Limb (tissue), 2 donors: ENCODE measurements around the gene ADGRD1.
A peak's percentile ranks its signal among the peaks of the same experiment; 100 is the strongest.

Experiments
- DNase-seq, 2 donors: peaks; one replicate each; pipeline ENCODE4 v3.0.0-alpha.2; 2016; ENCODE audit errors: extremely low spot score in 2 of 2

The ADGRD1 gene

DNA sequence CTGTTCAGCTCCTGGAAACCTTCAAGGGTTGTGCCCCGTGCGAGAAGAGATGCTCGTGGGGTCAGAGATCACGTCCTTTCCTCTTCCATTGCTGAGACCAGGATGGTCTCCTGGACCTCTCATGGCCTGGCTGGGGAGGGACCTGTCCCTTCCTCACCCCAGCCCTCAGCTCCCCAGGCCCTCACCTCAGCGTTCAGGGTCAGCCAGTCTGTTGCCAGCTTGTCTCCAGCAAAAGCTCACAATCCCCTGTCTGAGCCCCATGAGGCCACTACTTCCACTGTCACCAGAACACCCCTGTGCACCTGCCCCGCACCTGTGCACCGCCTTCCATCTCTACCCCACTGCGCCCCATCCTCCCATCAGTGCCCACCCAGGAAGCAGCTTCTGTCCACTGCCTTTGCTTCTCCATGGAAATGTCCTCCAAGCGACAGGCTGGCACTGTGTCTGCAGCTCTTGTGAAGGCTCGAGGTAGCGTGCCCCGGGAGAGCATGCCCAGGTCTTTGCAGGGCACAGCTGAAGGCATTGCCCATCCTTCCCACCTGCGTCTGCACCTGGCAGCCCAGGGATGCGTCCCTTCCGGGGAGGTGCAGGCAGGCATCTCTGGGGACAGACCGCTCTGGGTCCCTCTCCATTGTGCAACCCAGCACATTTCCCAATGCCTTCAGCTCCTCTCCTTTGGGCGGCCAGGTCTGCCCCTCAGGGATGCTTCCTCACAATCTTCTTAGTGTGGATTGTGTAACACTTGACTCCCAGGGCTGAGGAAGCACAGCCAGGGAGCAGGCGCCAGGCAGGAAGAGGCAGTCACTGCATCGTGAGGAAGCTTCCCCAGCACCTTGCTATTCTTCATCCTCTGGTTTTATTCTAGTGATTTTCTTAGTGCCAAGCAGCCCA, 179.6 kb downstream of the ADGRD1 start:
- DNase-seq = no peak

DNA sequence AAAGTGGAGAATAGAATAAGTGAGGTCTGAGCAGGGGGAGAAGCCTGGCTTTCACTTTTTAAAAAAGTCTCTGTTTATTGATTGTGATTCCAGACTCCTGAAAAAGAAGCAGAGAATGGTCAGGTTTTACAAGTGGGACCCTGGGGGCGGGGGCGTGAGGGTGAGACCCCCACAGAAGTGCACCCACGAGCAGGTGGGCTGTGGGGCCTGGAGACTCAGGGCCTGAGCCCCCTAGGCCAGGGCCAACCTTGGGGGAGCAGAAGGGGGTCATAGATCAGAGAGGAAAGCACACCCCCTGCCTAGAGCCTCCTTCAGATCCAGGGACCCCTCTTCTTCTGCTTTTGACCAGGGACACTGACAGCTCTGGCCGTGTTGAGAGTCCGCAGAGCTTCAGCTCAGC, 180.3 kb downstream of the ADGRD1 start:
- DNase-seq = no peak

DNA sequence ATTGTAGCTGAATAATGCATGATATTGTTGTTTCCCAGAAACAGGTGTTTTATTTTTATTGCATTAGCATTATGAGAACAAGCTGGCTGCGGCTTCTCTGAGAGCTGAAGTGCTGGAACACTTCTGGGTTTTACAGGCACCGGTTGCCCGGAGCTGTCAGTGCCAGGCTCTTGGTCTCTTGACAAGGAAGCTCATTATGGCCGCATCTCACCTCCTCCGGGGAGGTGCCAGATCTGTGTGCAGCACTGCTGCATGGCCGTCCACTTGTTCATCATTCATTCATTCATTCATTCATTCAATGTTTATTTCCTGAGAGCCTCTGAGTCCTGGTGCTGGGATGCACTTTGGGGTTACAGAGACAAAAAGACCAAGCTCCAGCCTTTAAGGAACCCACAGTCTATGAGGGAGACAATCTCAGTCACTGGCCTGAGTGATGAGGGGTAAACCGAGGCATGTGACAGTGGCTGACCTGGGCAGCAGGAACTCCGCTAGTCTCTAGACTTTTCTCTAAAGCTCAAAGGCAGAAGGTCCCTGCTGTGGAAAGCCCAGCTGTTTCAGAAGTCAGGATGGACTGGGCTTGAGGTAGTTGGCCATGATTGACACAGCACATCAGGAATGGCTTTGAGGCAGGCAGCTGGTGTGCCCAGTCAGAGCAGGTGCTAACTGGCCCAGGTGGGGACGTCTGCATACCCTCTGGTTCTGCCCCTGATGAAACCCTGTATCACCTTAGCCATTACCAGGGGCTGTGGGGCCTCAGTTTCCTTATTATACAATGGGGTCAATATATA, 181.0 kb downstream of the ADGRD1 start:
- DNase-seq = no peak

DNA sequence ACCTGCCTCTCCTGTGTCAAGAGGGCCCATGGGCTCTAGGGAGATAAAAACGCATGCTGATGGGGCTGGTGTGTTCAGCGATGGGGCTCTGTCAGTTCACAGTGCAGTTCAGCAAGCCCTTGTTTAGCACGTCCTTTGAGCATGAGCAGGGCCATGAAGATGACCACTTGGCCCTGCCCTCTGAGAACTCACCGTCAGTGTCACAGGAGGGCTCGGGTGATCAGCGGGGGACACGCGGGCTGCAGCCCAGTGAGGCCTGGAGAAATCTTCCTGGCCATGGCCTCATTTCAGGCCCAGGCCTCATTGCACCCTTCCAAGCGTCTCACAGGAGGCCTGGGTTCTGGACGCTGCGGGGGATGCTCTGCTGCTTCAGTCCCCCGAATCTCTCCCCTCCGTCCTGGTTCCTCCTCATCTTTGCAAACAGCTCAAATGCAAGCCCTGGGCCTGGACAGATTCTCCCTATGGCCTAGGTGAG, 181.6 kb downstream of the ADGRD1 start:
- DNase-seq = no peak

DNA sequence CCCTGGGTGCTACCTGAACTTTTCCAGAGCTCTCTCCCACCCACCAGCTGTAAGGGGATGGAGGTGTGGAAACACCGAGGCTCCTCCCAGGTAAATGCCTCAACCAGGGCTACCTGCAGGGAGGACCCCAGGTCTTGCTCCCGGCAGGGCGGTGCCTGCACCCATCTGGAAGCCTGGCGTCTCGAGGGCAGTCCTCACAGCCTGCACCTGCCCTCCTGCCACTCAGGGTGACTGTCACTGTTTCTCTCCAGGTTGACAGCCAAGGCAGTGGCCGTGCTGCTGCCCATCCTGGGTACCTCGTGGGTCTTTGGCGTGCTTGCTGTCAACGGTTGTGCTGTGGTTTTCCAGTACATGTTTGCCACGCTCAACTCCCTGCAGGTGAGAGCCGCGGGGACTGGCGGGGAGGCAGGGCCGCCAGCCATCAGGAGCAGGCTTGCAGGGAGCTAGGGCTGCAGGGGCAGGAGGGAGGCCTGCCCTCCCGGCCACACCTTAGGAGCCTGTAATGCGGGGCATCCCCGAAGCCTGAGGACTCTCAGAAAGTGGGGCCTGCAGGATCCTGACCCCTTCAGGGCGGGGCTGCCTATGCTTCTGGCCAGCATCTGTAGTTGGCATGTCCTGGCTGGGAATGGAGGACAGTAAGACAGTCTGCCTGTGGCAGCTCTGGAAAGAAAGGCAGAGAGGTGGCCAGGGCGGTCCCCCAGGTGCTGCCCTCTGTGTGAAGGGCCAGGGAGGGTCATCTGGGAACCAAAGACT, 182.3 kb downstream of the ADGRD1 start:
- no peak for DNase-seq

DNA sequence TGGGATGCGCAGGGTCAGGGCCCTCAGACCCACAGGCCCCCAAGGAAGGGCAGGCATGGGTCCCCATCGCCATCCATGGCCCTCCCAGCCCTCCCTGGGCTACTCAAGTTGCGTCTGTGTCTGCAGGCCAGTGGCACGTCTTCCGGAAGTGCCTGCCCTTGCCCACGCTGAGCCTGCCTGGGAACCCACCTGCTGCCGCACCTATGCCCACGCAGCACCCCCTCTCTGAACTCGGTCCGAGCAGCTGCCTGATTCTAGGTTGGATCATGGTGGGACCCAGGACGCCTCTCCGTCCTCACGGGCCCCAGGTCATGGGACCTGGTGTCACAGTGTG, 182.8 kb downstream of the ADGRD1 start:
- no peak for DNase-seq

DNA sequence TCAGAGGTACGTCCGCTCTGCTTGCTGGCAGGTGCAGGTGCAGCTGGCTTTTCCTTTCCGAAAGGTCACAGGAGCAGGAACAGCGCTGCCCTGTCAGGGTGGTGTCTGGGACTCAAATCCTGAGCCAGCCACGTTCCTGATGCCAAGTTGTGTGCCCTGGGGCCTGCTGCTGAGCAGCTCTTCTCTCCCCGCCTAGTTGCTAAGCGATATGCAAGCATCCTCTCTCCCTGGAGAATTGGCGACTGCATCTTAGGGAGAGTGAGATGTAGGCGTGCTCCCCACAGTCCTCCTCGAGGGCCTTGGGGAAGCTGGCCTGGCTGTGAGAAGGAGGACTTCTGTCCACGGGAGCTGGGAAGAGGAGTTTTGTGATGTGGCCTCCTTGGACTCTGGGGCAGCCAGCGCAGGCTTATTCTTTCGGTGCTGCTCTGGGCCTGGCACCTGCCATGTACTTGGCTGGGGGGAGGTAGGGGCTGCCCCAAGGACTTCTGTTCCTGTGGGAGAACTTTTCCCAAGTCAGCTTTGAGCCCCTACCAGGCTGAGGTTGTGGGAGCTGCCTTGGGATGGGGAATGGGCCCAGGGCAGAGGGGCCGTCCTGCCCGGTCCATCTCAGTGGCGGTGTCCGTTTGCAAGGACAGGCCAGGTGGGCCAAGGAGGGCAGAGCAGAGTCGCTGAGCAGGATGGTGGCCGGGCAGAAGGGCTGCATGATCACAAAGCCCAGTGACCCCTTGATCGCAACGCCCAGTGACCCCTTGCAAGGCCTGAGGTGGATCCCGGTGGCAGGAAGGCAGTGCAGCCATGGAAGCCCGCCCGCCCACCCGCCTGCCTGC, 183.5 kb downstream of the ADGRD1 start:
- DNase-seq = no peak

DNA sequence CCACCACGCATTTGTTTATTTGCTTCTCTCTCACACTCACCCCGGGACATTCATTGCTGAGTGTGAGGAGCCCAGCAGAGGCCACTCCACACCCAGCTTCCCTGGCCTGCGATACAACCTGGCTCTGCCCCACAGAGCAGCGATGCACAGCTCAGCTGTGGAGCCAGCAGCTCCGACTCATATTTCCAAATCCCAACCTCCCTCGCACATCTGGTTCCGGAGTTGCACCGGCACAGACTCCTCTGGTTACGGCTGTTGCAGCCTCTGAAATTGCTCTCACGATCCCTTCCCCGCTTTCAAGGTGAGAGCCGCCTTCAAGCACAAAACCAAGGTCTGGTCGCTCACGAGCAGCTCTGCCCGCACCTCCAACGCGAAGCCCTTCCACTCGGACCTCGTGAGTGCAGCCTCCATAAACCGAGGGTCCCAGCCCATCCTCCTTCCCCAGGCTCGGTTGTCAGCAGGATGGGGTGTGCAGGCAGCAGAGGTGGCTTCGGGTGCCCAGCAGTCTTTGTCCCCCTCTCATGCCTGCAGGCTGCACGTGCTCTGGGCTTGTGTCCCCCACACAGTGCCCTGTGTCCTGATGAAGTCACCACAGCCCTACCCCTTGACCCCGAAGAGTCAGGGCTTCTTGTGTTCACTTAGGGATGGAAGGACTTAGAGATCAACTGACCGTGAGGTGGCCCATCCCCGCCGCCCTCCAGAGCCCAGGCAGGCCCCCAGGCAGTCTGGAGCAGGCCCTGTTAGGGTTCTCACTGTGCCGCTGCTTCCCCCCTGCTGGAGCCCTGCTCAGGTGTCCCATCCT, 184.3 kb downstream of the ADGRD1 start:
- DNase-seq = peak; percentile 74 to 85

DNA sequence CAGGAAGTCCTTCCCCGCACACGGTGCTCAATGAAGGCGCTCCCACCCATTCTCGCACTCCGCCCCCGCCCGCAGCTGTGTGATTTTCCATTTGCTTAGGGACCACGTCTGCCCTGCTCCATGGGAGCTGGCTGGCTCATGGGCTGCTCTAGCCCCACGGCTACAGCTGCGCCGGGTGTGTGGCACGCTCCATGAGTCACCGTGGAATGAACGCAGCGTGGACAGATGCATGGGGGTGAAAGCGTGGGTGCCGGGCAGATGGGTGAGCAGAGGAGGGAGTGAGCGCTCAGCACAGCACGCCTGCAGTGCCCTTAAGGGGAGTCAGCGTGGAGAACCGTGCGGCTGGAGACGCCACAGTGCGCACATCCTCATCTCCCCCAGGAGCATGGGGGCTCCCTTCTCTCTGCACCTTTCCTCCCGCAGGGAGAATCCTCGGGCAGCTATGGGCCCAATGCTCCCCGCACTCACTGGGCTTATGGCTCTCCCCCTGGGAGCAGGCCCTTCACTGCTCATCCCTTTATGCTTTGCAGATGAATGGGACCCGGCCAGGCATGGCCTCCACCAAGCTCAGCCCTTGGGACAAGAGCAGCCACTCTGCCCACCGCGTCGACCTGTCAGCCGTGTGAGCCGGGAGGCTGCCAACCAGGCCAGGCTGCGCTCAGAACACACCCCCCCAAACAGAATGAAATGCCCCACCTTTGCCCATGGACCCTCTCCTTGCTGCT, 185.1 kb downstream of the ADGRD1 start:
- DNase-seq = no peak

DNA sequence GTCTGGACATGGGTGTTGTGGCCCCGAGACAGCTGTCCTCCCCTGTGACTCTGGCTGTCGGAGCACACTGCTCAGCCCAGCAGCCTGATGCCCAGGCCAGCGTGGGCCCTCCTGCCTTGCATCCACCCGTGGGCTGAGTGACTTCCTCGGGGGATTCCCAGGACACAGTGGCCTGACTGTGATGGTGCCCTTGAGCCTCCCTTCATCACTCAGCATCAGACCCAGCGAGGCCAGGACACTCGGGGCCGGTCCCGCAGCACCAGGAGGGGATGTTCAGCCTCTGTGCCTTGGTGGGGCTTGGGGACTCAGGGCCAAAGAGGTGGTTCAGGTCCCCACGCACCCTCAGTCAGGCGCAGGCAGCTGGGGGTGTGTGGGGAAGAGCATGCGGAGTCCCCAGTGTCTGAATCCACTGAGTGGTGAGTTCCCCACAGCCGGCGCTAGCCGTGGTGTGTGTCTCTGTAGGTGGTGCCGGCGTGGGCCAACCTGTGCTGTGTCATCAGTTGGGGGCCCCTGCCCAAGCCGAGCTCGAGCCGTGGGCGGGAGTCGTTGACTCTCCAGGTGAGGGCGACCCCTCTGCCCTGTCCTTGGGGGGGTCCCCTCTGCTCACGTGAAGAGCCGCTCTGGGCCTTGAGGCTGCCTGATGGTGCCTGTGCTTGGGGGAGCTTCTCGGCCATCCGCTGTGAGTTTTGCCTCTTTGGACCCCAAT, 185.8 kb downstream of the ADGRD1 start:
- no peak for DNase-seq

DNA sequence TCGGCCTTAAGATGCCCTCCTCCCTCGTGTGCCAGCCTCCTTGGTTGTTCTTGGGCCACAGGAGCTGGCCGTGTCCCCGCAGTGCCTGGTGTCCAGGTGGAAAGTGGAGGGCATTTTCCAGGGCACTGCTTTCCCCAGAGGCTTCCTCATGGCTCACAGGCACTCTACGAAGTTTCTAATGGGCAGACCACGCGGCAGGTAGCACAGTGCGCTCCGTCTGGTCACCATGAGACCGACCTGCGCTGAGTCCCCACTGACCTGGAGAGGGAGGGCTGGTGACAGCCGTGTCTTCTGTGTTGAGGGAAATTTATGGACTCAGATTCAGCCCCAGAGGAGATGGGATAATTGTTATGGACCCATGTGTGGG, 186.3 kb downstream of the ADGRD1 start:
- no peak for DNase-seq

DNA sequence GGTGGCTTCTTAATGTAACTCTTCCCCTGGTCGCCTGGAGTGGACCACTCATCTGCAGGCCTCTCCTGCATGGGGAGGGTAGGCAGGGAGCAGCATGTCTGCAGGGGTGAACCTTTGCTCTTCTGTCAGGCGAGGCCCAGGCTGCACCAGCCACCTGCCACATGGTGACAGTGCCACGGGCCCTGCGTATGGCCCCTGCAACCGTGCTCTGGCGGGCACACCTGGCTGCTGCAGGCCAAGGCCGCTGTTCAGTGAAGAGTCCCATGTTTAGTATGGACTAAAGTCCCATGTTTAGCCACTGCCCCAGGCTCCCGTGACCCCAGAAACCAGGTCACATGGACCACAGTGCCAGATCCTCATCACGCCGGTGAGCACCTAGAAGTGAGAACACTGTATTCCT, 187.0 kb downstream of the ADGRD1 start:
- no peak for DNase-seq

DNA sequence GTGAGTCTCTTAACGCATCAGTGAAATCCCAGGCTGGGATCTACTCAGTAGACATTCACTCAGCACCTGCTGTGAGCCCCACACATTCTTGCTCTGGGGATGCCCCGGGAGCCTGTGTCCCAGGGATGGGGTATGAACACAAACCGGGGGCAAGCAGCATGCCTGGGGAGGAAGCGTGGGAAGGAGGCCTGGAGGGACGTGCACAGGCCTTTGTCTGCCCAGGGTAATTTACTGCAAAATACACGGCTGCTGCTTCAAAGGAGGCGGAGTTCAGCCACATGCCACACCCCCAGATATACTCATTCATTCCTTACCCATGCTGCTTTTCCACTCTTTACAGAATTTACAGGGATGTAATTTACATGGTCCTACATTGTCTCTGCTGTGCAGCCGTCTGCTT, 187.8 kb downstream of the ADGRD1 start:
- DNase-seq = no peak

DNA sequence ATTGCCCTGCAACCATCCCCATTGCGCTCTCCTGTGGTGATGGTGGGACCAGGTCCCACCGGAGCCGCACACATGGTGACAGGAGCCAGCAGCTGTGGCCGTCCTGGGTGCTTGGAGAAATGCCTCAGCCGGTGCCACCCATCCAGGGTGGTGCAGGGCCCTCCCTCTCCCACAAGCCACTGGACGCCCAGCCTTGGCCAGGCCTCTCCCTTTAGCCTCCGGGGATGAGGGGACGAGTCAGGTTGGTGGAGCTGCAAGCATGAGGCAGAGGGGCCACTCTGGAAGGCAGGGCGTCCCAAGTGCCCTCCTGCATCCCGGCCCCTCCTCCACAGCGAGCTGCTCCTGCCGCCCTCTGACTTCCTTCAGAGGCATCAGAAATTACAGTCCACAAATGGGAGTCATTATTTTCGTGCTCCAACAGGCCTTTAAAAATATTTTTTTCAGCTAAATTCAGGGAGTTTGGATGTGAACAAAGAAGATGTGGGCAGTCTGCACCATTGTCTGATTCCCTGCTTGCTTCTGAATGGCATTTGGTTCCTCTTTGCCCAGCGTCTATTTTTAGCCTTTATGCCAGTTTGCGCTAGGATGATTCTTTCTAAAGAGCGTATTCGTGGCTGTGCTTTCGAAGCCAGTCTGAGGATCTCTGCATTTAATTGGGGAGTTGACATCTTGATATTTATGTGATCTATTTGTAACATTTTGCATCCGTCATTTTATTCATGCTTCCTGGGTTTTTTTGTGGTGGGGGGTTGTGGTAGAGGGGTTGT, 189.4 kb downstream of the ADGRD1 start:
- no peak for DNase-seq

DNA sequence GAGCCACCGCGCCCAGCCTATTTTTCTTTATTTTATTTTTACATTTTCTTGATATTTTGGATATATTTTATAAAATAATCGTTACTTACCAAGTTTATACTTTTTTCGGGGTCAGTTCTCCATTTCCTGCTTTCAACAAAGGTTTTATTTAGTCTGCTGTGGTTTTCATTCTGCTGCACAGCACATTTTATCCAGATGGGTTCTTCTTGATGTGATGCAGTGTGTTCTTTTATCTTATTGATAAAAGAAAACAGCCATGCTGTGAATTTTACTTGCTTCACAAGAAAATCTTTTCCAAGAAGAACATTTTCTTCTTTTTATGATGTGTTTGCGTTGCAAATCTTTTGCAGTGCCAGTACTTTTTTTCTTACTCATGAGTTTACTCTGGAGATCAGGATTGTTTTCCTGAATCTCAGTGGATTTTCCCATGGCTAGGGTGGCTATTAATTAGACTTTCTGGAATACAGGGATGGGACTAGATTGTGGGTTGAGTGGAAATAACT, 192.5 kb downstream of the ADGRD1 start:
- DNase-seq = no peak

DNA sequence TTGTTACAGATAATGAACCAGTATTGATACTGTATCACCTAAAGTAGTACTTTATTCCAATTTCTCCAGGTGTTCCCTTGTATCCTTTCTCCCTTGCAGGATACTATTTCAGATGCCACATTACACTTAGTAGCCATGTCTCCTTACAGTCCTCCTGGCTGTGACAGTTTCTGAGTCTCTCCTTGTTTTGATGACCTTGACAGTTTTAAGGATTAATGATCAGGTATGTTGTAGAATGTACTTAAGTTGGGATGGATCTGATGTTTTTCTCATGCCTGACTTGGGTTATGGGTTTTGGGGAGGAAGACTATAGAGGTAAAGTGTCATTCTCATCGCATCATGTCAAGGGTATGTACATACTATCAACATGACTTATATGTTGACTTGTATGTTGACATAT, 193.6 kb downstream of the ADGRD1 start:
- DNase-seq = no peak

DNA sequence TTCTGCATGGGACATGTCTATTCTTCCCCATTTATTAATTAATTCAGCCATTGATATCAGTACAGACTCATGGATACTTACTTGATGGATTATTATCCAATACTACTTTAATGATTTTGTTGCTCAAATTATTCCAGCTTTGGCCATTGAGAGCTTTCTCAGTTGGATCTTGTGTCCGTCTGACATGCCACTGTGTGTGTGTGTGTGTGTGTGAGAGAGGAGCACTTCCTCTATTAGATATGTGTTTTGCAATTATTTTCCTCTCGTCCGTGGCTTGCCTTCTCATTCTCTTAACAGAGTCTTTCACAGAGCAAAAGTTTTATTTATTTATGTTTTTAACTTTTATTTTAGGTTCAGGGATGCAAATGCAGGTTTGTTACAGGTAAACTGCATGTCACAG, 194.2 kb downstream of the ADGRD1 start:
- no peak for DNase-seq
